ENCODE results near the gene TAB3. TPM values are rescaled to one million over a fixed set of nuclear protein-coding genes. Genes with fewer than 3 reads are reported as not detected.

The TAB3 gene
- total RNA-seq, 1 donor from 2014 or later: 19.4 TPM

GRCh38 chrX:30786374-30786773, 102.7 kb downstream of the TAB3 start:
- no peak for TF ChIP-seq CTCF (conservative IDR thresholded peaks at IDR 0.05; ENCODE audit: low read depth, low read length)
- no peak for DNase-seq (ENCODE audit: low read depth)
- H3K4me3 ChIP-seq (ENCODE audit: low read depth, low read length): no peak overlapping the region

GRCh38 chrX:30781711-30782444, 107.2 kb downstream of the TAB3 start:
- no peak for DNase-seq (ENCODE audit: low read depth)
- no peak for TF ChIP-seq CTCF (conservative IDR thresholded peaks at IDR 0.05; ENCODE audit: low read depth, low read length)
- H3K4me3 ChIP-seq (ENCODE audit: low read depth, low read length): no peak overlapping the region

GRCh38 chrX:30779453-30780030, 109.5 kb downstream of the TAB3 start:
- no peak for TF ChIP-seq CTCF (conservative IDR thresholded peaks at IDR 0.05; ENCODE audit: low read depth, low read length)
- H3K4me3 ChIP-seq (ENCODE audit: low read depth, low read length): no peak overlapping the region
- no peak for DNase-seq (ENCODE audit: low read depth)

GRCh38 chrX:30777575-30777974, 111.5 kb downstream of the TAB3 start:
- no peak for TF ChIP-seq CTCF (conservative IDR thresholded peaks at IDR 0.05; ENCODE audit: low read depth, low read length)
- no peak overlapping the region for H3K4me3 ChIP-seq (ENCODE audit: low read depth, low read length)
- DNase-seq (ENCODE audit: low read depth): no peak

Other genes starting within 250 kb of the TAB3 start
- gene GK, start 235.8 kb downstream of the TAB3 start, total RNA-seq: 2.0 and 2.1 TPM in 2 replicates
- gene FTHL17, start 182.8 kb upstream of the TAB3 start, total RNA-seq: not detected in 2 replicates

Data from epithelial cell of proximal tubule (primary cell).